Frontal cortex (tissue), 4 donors: ENCODE measurements around the gene CENPA. TPM values are rescaled to one million over a fixed set of nuclear protein-coding genes. Genes with fewer than 3 reads are reported as not detected.
A peak's percentile ranks its signal among the peaks of the same experiment; 100 is the strongest.
"Not testable (repeated sequence)": the region's sequence is repeated elsewhere in the genome, so short reads cannot be mapped to it uniquely, and the experiment has no call there.

Source experiments
- DNase-seq, 2 donors: peaks; one replicate each; pipeline ENCODE4 v3.0.0; 2012; ENCODE audit warnings: low spot score in 2 of 2
- FAIRE-seq: peaks from 2 replicates; lab custom pipeline; 2012; peaks lifted over from hg19 to GRCh38; lab: Jason Lieb, UNC
- total RNA-seq: library from RNA; depleted of rRNA; stranded (reverse); fragments of >200 nt; gene quantifications from one replicate; pipeline ENCODE4 v1.2.3, GENCODE V29; 2014
- donor health status: control.
- donor health status: control.
- donor health status: control.

CENPA gene
- 1.2 TPM for total RNA-seq

GRCh38 chr2:26785431-26786206, at the start of gene CENPA:
Gene CENPA (plus strand): TSS chr2:26786056. CDS start chr2:26786197, 141 bp downstream.
- FAIRE-seq, result peak; percentile 94
- DNase-seq, result peak; percentile 97 to 99

- FAIRE-seq (no peak), DNase-seq (no peak)
Observed at GRCh38 chr2:26737221-26737620, 48.6 kb upstream of the CENPA start.

- no peak for FAIRE-seq
- DNase-seq, result no peak
Observed at GRCh38 chr2:26738481-26738880, 47.4 kb upstream of the CENPA start.

- FAIRE-seq, result no peak
- no peak for DNase-seq
Observed at GRCh38 chr2:26739514-26739913, 46.3 kb upstream of the CENPA start.

GRCh38 chr2:26740346-26740745, 45.5 kb upstream of the CENPA start:
- DNase-seq (no peak), FAIRE-seq (no peak)

- DNase-seq (no peak), FAIRE-seq (no peak)
Observed at GRCh38 chr2:26740890-26741302, 45.0 kb upstream of the CENPA start.

- FAIRE-seq, result no peak
- no peak for DNase-seq
Observed at GRCh38 chr2:26742048-26742770, 43.6 kb upstream of the CENPA start.

GRCh38 chr2:26743852-26744251, 42.0 kb upstream of the CENPA start:
- DNase-seq, result no peak
- no peak for FAIRE-seq

- DNase-seq (no peak), FAIRE-seq (no peak)
Observed at GRCh38 chr2:26744953-26745352, 40.9 kb upstream of the CENPA start.

- peak in 1 of 2 donors; percentile 72 for DNase-seq
- no peak for FAIRE-seq
Observed at GRCh38 chr2:26745609-26746327, 40.1 kb upstream of the CENPA start.

- FAIRE-seq (no peak), DNase-seq (no peak)
Observed at GRCh38 chr2:26746934-26747333, 38.9 kb upstream of the CENPA start.

- not testable (repeated sequence) for FAIRE-seq, DNase-seq
Observed at GRCh38 chr2:26749787-26750420, 36.0 kb upstream of the CENPA start.

- not testable (repeated sequence) for FAIRE-seq, DNase-seq
Observed at GRCh38 chr2:26750467-26750866, 35.4 kb upstream of the CENPA start.

- DNase-seq, result no peak
- FAIRE-seq, result no peak
Observed at GRCh38 chr2:26752656-26753055, 33.2 kb upstream of the CENPA start.

GRCh38 chr2:26754539-26754938, 31.3 kb upstream of the CENPA start:
- FAIRE-seq (no peak), DNase-seq (no peak)

GRCh38 chr2:26754972-26755670, 30.7 kb upstream of the CENPA start:
- DNase-seq (no peak), FAIRE-seq (no peak)

GRCh38 chr2:26756337-26756736, 29.5 kb upstream of the CENPA start:
- no peak for FAIRE-seq
- DNase-seq, result no peak

- FAIRE-seq (no peak), DNase-seq (no peak)
Observed at GRCh38 chr2:26757873-26758789, 27.7 kb upstream of the CENPA start.
